Measurements from ENCODE around the gene HMCN1.

Gene HMCN1

GRCh38 chr1:185739967-185740366 lies 5.8 kb downstream of the HMCN1 start:
- no peak overlapping the region for H2AK5ac ChIP-seq (ENCODE audit: low read length)
- H3K14ac ChIP-seq (ENCODE audit: low read length): no peak overlapping the region
- H3K36me3 ChIP-seq (ENCODE audit: control insufficient read depth in 1 of 2, insufficient read depth in 2 of 2, low read length in 2 of 2): no peaks in the 10 kb centered on the region
- H3K4me1 ChIP-seq (ENCODE audit: control insufficient read depth in 1 of 2, insufficient read depth in 2 of 2, low read length in 2 of 2): peaks cover 0 to 2% of the 10 kb centered on the region in 2 experiments
- H4K12ac ChIP-seq (ENCODE audit: low read depth, low read length): no peak overlapping the region
- no peak overlapping the region for H3K18ac ChIP-seq (ENCODE audit: low read length)
- H3K4ac ChIP-seq (ENCODE audit: low read depth, low read length): no peak overlapping the region
- no peak overlapping the region for H2BK120ac ChIP-seq (ENCODE audit: insufficient read depth, low read length, poor library complexity)
- H3K79me2 ChIP-seq (ENCODE audit: control insufficient read depth, insufficient read depth, low read length, poor library complexity): no peaks in the 10 kb centered on the region
- no peak overlapping the region for H2AFZ ChIP-seq (ENCODE audit: insufficient read depth, low read length, poor library complexity)
- no peak overlapping the region for H3K27ac ChIP-seq (ENCODE audit: low read depth, low read length)
- no peak overlapping the region for H3K4me2 ChIP-seq (ENCODE audit: low read length)
- no peaks in the 10 kb centered on the region for H3K79me1 ChIP-seq (ENCODE audit: low read length)
- H4K91ac ChIP-seq (ENCODE audit: low read depth, low read length): no peak overlapping the region
- H3K9me3 ChIP-seq (ENCODE audit: insufficient read depth, low read depth, low read length): no peaks in the 10 kb centered on the region
- H3K4me3 ChIP-seq (ENCODE audit: low read depth, low read length): no peak overlapping the region
- H3K9ac ChIP-seq (ENCODE audit: low read length): no peak overlapping the region
- no CpG with 5 or more reads among the region's 2 CpGs for WGBS (ENCODE audit: extremely low coverage, insufficient coverage, insufficient read length)
- no peak for DNase-seq
- no peak overlapping the region for H4K8ac ChIP-seq (ENCODE audit: low read depth, low read length)
- H2BK12ac ChIP-seq (ENCODE audit: low read length): no peak overlapping the region
- no peak overlapping the region for H3K23ac ChIP-seq (ENCODE audit: low read length)
- H3K27me3 ChIP-seq (ENCODE audit: insufficient read depth, low read length): no peaks in the 10 kb centered on the region
- no peak overlapping the region for H2BK5ac ChIP-seq (ENCODE audit: low read depth, low read length, poor library complexity)

GRCh38 chr1:185741551-185741950 lies 7.4 kb downstream of the HMCN1 start:
- Histone ChIP-seq H2BK5ac (ENCODE audit: low read depth, low read length, poor library complexity) (no peak overlapping the region), H3K23ac (ENCODE audit: low read length) (no peak overlapping the region), H3K79me2 (ENCODE audit: control insufficient read depth, insufficient read depth, low read length, poor library complexity) (no peaks in the 10 kb centered on the region), H3K4ac (ENCODE audit: low read depth, low read length) (no peak overlapping the region), H2AFZ (ENCODE audit: insufficient read depth, low read length, poor library complexity) (no peak overlapping the region), H3K4me3 (ENCODE audit: low read depth, low read length) (no peak overlapping the region), H4K12ac (ENCODE audit: low read depth, low read length) (no peak overlapping the region), H4K91ac (ENCODE audit: low read depth, low read length) (no peak overlapping the region), H3K4me1 (ENCODE audit: control insufficient read depth in 1 of 2, insufficient read depth in 2 of 2, low read length in 2 of 2) (no peaks in the 10 kb centered on the region), H3K27me3 (ENCODE audit: insufficient read depth, low read length) (no peaks in the 10 kb centered on the region), H2AK5ac (ENCODE audit: low read length) (no peak overlapping the region), H3K79me1 (ENCODE audit: low read length) (no peaks in the 10 kb centered on the region), H4K8ac (ENCODE audit: low read depth, low read length) (no peak overlapping the region), H3K27ac (ENCODE audit: low read depth, low read length) (no peak overlapping the region), H3K36me3 (ENCODE audit: control insufficient read depth in 1 of 2, insufficient read depth in 2 of 2, low read length in 2 of 2) (no peaks in the 10 kb centered on the region), H2BK12ac (ENCODE audit: low read length) (no peak overlapping the region), H3K4me2 (ENCODE audit: low read length) (no peak overlapping the region), H2BK120ac (ENCODE audit: insufficient read depth, low read length, poor library complexity) (no peak overlapping the region), H3K9me3 (ENCODE audit: insufficient read depth, low read depth, low read length) (no peaks in the 10 kb centered on the region), H3K9ac (ENCODE audit: low read length) (no peak overlapping the region), H3K14ac (ENCODE audit: low read length) (no peak overlapping the region), H3K18ac (ENCODE audit: low read length) (no peak overlapping the region)
- DNase-seq: no peak
- no CpG with 5 or more reads among the region's 3 CpGs for WGBS (ENCODE audit: extremely low coverage, insufficient coverage, insufficient read length)

- no peak overlapping the region for H2BK120ac ChIP-seq (ENCODE audit: insufficient read depth, low read length, poor library complexity)
- H2AK5ac ChIP-seq (ENCODE audit: low read length): no peak overlapping the region
- H3K23ac ChIP-seq (ENCODE audit: low read length): no peak overlapping the region
- H2AFZ ChIP-seq (ENCODE audit: insufficient read depth, low read length, poor library complexity): no peak overlapping the region
- no peak overlapping the region for H2BK12ac ChIP-seq (ENCODE audit: low read length)
- no peaks in the 10 kb centered on the region for H3K4me1 ChIP-seq (ENCODE audit: control insufficient read depth in 1 of 2, insufficient read depth in 2 of 2, low read length in 2 of 2)
- H3K36me3 ChIP-seq (ENCODE audit: control insufficient read depth in 1 of 2, insufficient read depth in 2 of 2, low read length in 2 of 2): no peaks in the 10 kb centered on the region
- H4K12ac ChIP-seq (ENCODE audit: low read depth, low read length): no peak overlapping the region
- H3K79me1 ChIP-seq (ENCODE audit: low read length): no peaks in the 10 kb centered on the region
- H2BK5ac ChIP-seq (ENCODE audit: low read depth, low read length, poor library complexity): no peak overlapping the region
- H3K79me2 ChIP-seq (ENCODE audit: control insufficient read depth, insufficient read depth, low read length, poor library complexity): no peaks in the 10 kb centered on the region
- no peak overlapping the region for H3K14ac ChIP-seq (ENCODE audit: low read length)
- no peak overlapping the region for H3K4ac ChIP-seq (ENCODE audit: low read depth, low read length)
- no peak for DNase-seq
- no peak overlapping the region for H3K4me3 ChIP-seq (ENCODE audit: low read depth, low read length)
- H3K18ac ChIP-seq (ENCODE audit: low read length): no peak overlapping the region
- no peaks in the 10 kb centered on the region for H3K9me3 ChIP-seq (ENCODE audit: insufficient read depth, low read depth, low read length)
- H4K91ac ChIP-seq (ENCODE audit: low read depth, low read length): no peak overlapping the region
- H3K9ac ChIP-seq (ENCODE audit: low read length): no peak overlapping the region
- no peak overlapping the region for H3K4me2 ChIP-seq (ENCODE audit: low read length)
- no peaks in the 10 kb centered on the region for H3K27me3 ChIP-seq (ENCODE audit: insufficient read depth, low read length)
- H4K8ac ChIP-seq (ENCODE audit: low read depth, low read length): no peak overlapping the region
- no peak overlapping the region for H3K27ac ChIP-seq (ENCODE audit: low read depth, low read length)
Measured at GRCh38 chr1:185742403-185742802, 8.2 kb downstream of the HMCN1 start.

- Histone ChIP-seq H3K9me3 (ENCODE audit: insufficient read depth, low read depth, low read length) (no peaks in the 10 kb centered on the region), H3K27me3 (ENCODE audit: insufficient read depth, low read length) (no peaks in the 10 kb centered on the region), H2AK5ac (ENCODE audit: low read length) (no peak overlapping the region), H2AFZ (ENCODE audit: insufficient read depth, low read length, poor library complexity) (no peak overlapping the region), H3K9ac (ENCODE audit: low read length) (no peak overlapping the region), H4K12ac (ENCODE audit: low read depth, low read length) (no peak overlapping the region), H3K23ac (ENCODE audit: low read length) (no peak overlapping the region), H3K4me3 (ENCODE audit: low read depth, low read length) (no peak overlapping the region), H3K79me1 (ENCODE audit: low read length) (no peaks in the 10 kb centered on the region), H3K4me2 (ENCODE audit: low read length) (no peak overlapping the region), H2BK120ac (ENCODE audit: insufficient read depth, low read length, poor library complexity) (no peak overlapping the region), H2BK5ac (ENCODE audit: low read depth, low read length, poor library complexity) (no peak overlapping the region), H3K4me1 (ENCODE audit: control insufficient read depth in 1 of 2, insufficient read depth in 2 of 2, low read length in 2 of 2) (no peaks in the 10 kb centered on the region), H4K8ac (ENCODE audit: low read depth, low read length) (no peak overlapping the region), H3K14ac (ENCODE audit: low read length) (no peak overlapping the region), H4K91ac (ENCODE audit: low read depth, low read length) (no peak overlapping the region), H3K18ac (ENCODE audit: low read length) (no peak overlapping the region), H3K79me2 (ENCODE audit: control insufficient read depth, insufficient read depth, low read length, poor library complexity) (no peaks in the 10 kb centered on the region), H3K4ac (ENCODE audit: low read depth, low read length) (no peak overlapping the region), H2BK12ac (ENCODE audit: low read length) (no peak overlapping the region), H3K27ac (ENCODE audit: low read depth, low read length) (no peak overlapping the region), H3K36me3 (ENCODE audit: control insufficient read depth in 1 of 2, insufficient read depth in 2 of 2, low read length in 2 of 2) (no peaks in the 10 kb centered on the region)
- no peak for DNase-seq
- no CpG with 5 or more reads among the region's 4 CpGs for WGBS (ENCODE audit: extremely low coverage, insufficient coverage, insufficient read length)
Measured at GRCh38 chr1:185745165-185745564, 11.0 kb downstream of the HMCN1 start.

Data from trophoblast cell (in vitro differentiated cells and primary cell).